Measurements from ENCODE around the gene GBX2.
"Not testable (repeated sequence)": the region's sequence is repeated elsewhere in the genome, so short reads cannot be mapped to it uniquely, and the experiment has no call there.

The GBX2 gene

DNA sequence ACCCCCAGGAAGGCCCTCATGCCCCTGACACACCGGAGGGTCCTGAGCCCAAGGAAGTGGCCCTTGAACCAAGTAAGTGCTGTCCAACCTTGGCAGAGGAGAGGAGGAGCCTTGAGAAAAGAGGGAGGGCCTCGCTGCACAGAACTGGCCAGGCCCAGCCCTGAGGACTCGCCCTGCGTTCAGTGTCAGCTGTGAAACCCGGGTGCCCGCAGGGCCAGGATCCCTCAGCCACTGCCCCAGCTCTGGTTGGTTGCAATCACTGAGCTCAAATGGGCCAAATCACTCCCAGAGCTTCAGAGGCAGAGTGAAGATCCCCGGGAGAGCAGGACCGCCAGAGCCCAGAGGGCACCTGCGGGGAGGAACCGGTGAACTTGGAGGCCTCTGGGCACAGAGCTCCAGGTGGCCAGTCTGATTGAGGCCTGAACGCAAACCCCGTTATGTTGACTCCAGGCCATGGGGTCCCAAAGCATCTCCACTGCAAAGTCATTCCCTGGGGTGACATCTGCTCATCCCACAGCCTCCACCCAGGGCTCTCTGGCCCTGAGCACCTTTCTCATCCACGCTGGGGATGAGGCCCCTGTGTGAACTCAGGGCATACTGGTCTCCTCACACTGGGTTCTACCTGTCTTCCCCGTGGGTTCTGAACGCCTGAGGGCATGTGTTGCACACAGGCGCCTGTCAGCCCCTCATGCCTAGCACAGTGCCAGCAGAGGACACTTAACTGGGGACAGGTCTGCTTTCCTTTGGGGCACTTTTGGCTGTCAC is 11.9 kb downstream of the GBX2 start:
- DNase-seq (ENCODE audit: low spot score): no peak

DNA sequence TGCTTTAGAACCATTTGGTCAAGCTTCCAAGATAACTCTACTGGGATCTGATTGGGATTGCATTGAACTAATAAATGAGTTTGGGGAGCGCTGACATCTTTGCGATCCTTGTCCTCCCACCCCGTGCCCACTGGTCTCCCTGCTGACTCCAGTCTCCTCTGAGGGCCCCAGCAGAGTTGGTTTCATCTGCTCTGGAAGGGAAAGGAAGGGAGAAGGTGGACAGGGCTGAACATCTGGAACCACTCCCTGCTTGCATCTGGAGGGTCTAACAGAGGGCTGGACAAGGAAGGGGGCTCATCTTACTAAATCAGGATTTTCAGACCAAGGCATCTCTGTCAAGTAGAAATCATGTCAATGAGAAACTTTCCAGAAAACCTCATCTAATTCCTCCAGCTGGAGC is 12.8 kb downstream of the GBX2 start:
- no peak for DNase-seq (ENCODE audit: low spot score)

DNA sequence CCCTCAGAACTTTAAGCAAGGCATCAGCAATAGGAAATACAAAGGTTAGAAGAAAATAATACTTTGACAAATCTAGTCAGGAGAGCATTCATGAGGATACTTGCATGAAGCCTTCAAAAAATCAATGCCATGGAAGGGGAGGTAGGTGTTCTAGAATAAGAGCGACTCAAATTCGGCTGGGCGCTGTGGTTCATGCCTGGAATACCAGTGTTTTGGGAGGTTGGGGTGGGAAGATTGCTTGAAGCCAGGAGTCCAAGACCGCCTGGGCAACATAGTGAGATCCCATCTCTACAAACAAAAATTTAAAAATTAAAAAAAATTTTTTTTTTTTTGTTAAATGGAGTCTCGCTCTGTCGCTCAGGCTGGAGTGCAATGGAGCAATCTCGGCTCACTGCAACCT is 21.8 kb downstream of the GBX2 start:
- DNase-seq (ENCODE audit: low spot score): no peak

DNA sequence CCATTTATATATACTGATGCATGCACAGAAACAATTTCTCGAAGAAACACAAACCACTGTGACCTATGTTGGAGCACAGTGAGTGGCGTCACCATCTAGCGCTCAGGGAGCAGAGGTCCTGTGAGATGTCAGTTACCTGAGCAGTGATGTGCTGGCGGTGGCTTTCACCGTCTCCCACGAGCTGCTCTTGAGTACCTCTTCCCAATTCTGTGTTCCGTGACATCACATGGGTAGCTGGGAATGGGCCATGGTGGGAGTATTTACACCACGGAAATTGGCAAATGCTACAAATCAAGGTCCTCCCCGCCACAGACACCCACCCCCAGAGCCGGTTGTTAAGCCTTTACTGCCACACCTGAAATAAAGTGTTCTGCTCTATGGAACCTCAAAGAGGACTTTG is 24.4 kb downstream of the GBX2 start:
- no peak for DNase-seq (ENCODE audit: low spot score)

DNA sequence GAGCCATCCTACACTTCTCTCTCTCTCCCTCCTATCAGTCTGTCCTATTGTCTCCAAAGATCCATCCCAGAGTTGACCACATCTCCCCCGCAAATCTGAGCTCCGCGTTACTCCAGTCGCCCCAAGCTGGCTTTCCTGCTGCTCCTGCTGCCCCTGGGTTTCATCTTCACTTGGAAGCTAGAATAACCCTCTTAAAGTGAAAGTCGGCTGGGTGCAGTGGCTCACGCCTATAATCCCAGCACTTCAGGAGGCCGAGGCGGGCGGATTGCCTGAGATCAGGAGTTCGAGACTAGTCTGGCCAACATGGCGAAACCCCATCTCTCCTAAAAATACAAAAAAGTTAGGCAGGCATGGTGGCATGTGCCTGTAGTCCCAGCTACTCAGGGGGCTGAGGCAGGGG is 26.6 kb downstream of the GBX2 start:
- DNase-seq (ENCODE audit: low spot score): not testable (repeated sequence)

DNA sequence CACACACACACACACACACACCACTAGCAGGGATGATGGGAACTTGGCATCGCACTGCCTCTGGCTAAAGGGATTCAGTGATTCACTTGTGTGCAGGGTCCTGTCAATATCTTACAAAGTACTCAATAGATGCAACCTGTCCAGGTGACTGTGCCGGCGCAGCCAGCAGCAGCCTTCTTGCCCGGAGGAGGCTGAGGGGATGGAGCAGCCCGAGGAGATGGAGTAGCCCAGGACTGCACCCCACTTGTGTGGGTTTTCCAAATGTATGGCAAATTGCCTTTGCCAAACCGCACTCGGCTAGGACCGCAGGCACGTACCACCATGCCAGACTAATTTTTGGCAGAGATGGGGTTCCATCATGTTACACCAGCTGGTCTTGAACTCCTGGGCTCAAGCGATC is 31.1 kb downstream of the GBX2 start:
- no peak for DNase-seq (ENCODE audit: low spot score)

DNA sequence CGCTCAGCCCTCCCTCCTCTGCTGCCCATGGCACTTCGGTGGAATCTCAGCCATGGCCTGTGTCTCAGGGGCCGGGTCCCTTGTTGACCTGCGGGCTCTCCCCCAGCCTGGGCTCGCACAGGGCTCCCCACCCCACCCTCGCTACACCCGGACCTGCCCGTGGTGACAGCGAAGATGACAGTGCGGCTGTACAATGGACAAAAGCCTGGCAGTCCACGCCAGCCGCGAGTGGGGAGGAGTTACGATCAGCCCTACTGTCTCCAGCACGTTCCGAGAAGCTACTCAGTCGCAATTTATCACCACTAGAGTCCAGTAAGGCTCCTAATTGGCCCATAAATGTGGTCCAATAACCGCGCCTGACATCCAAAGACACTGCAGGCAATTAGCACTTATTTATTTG is 31.6 kb downstream of the GBX2 start:
- no peak for DNase-seq (ENCODE audit: low spot score)

DNA sequence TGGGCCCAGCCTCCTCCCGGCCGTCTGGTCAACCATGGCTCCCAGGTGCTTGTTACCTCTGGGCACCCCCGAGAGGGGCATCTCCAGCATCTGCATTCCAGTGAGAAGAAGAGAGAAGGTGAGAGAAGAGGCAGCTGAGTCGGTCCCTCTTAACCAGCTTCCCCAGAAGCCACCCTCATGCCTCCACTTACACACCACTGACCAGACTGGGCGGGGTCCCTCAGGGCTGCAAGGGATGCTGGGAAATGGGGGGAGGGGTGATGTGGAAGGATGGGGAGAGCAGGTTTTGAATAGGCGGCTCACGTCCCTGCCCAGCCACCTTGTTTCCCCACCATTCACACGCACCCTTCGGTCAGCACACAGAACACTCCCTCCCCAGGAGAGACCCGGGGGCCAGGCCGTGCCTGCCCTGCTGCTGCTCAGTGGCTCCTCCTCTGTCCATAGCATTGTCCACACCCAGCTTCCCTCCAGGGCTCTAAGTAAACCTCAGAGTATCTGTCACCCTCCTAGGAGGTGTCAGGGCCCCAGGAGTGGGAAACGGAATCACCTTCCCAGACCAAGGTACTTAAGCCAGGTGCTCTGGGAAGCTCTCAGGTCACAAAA is 34.7 kb downstream of the GBX2 start:
- DNase-seq (ENCODE audit: low spot score): no peak

DNA sequence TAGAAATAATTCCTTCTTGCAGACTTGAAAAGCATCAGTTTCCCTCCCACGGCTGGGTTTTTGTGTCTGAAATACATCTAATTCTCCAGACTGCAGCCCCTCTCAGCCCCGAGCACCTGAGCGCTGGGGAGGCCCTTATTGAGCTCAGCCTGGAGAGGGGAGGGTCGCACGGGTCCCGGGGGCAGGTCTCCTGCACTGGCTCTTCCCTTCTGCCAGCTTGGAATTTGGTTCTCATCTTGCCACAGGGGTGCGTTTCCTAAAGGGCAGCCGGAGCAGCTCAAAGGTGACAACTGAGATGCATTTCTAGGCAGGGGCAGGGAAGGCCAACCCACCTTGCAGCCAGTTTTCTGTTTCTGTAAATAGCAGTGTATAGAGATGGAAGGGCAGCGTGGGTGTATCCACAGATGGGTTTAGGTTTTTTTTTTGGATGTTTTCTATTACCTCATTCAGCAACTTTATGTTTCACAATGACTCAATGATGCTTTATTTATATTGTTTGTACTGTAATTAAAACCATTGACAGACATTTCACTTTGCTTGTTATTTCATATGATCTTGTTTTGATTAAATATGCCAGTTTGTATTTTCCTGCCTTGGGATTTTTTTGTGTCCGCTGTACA is 37.0 kb downstream of the GBX2 start:
- no peak for DNase-seq (ENCODE audit: low spot score)

DNA sequence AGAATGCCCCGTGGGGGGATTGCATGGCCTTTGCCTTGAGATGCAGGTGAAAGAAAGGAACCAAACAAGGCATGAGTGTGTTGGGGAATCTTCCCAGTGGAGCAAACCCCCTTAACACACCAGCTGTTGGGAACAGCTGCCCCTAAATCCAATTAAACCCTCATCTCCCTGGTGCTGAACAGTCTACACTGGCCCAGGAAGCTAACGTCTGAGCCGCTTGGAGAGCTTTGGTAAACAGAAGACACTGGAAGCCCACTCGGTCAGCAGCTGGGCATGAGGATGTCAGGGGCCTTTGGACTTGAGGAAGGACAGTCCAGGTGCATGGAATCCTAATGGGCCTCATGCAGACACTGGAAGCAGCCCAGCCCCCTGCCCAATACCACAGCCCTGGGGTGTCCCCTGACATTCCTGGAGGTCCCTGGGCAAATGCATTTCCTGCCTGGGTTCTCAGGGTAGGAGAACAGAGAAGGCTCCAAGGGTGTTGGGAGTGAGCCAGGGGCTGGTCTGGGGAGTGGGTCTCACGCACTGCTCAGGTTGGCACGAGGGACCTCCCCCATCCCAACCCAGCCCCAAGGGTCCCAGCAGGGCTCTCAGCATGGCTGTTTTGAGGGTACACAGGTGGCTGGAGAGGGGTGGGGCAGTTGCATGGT is 37.7 kb downstream of the GBX2 start:
- DNase-seq (ENCODE audit: low spot score): no peak

DNA sequence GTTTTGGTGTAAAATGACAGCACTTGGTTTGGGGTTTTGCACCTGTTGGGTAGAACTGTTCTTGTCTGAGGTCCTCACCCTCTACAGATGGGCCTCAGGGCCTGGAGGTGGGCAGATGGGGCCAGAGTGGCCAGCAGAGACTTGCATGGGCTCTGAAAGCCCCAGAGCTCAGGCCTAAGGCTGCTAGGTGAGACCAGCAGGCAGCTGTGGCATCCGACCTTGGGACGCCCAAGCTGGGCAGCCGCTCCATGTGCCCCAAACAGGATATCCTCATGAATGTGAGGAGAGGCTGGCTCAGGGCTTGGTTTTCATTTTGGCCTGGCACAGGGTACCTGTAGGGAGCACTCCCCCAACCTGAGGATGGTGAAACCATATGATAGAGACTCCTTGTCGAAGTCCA is 38.3 kb downstream of the GBX2 start:
- no peak for DNase-seq (ENCODE audit: low spot score)

DNA sequence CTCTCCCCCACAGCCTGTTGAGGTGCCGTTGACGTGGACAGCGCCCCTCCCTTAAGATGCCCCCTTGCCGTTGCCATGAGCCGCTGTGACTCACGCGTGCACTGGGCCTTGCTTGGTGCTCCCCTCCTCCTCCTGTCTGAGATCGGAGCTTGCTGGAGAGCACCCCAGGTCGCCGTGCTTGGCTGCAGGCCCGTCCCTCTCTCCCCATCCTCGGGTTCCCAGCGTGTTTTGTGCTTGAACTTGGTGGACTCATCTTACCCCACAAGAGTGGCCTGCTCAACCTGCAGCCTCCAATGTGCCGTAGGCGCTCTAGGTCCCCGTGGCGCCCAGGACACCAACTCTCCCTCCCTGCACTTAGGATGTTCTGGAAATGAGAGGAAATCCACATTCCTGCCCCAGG is 39.9 kb downstream of the GBX2 start:
- DNase-seq (ENCODE audit: low spot score): no peak

DNA sequence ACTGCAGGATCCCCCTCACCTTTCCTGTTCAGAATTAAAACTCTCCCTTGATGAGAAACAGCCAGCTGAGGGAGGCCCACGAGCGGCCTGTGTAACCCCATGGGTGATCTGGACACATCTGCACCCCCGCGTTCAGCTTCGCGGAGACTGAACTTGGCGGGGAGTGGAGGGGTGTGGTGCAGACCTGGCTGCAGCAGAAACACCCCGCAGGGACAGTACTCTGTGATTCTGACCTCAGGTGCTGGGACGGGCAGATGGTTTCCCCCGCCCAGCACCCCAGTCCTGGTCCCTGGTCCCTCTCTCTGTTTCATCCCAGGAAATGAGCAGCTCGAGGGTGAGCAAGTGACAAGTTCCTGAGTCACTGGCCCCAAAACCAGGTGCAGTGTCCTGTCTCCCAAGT is 41.2 kb downstream of the GBX2 start:
- no peak for DNase-seq (ENCODE audit: low spot score)

DNA sequence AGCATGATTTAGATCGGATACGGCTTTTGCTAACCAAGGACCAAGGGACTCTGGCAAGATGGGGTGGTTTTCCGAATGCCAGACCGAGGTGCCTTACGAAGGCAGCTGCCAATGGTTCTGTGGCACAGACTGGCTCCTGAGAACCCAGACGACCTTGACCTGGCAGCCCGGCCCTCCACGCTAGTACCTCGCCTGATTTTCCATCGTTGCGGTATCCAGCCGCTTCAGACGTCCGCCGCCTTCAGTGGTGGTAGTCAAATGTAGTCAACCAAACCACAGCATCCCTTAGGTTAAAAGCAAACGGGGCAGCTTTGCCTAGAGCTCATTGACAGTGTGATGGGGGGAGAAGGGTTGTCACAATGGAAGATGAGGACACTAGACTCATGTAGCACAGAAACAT is 42.6 kb downstream of the GBX2 start:
- DNase-seq (ENCODE audit: low spot score): no peak

DNA sequence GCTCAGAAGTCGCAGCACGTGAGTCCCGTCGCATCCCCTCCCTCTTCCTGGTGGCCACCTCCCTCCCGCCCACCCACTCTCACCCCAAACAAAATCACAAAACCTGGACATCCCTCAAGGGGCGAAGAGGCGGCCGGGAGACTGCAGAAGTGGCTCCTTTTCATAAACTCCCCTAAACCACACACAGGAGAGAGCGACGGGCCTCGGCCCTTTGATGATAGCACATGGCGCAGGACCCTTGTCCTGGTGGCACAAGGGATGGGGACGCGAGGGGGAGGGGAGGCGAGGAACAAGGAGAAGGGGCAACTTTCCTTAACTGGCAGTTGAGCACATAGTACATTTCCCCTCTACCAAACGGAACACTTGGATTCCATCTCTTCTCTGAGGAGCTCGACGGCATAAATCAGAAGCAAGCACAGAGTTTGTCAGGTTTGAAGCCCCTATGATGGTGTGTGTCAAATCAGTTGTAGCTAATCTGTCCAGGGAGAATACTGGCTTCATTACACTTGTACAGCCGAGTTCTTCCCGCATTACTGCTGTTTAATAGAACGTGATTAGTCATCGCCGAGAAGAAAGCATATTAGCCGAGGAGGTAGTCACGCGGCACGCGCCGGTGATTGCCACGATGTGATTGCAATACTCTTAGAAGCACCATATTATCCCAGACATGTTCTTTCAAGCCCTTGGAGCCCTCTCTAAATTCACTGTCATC is 43.8 kb downstream of the GBX2 start:
- DNase-seq (ENCODE audit: low spot score): no peak

DNA sequence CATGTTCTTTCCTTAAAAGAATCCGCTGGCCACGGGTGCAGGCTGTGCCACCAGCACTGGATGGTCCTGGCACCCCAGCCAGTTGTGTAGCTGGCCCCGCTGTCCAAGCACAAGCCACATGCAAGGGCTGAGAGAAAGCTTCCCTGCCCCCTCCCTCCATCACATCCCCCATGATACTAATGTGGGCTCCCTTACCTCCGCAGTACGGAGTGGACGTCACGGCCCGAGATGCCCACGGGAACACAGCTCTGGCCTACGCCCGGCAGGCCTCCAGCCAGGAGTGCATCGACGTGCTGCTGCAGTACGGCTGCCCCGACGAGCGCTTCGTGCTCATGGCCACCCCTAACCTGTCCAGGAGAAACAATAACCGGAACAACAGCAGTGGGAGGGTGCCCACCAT is 44.5 kb downstream of the GBX2 start:
- no peak for DNase-seq (ENCODE audit: low spot score)

DNA sequence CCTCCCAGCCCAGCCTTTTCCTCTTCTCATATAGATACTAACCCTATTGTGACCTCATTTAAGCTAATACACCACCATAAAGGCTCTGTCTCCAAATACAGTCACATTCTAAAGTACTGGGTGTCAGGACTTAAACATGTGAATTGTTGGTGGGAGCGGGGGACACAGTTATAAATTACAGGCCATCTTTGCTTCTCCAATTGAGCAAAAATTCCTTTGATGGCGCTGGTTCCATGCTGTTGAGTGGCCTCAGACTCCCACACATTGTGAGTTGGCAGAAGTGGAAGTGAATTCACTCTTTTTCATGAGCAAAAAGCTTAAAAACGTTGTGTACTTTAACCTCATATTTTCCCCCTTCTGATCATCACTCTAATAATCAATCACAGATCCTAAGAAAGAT is 46.0 kb downstream of the GBX2 start:
- no peak for DNase-seq (ENCODE audit: low spot score)

DNA sequence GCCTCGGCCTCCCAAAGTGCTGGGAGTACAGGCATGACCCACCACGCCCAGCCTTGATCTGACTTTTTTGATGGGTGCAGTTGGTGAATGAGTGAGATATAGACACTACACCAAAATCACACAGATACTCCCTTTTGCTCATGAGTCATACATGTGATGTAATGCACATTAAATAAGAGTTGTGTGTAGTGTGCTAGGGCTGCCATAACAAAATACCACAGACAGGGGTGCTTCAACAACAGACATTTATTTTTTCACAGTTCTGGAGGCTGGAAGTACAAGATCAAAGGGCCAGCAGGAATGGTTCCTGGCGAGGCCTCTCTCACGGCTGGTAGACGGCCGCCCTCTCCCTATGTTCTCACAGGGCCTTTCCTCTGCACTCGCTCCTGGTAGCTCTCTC is 46.6 kb downstream of the GBX2 start:
- DNase-seq (ENCODE audit: low spot score): no peak

DNA sequence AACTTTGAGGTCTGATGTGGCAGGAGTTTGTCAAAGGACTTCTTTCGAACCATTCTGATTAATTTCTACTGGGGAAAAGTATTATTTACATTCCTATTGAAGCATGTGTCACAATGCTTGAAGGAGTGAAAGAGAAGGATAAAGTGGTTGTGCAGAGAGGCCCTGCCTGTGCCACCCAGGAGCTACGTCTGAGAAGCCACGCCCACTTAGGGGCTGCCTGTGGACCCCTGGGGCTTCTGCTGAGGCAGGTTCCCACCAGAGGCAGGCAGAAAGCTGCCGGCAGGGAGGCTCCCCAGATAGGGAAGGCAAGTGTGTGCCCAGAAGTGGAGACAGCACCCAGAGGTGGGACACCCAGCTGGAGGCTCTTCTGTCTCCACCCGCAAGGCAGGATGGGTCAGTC is 47.4 kb downstream of the GBX2 start:
- no peak for DNase-seq (ENCODE audit: low spot score)

DNA sequence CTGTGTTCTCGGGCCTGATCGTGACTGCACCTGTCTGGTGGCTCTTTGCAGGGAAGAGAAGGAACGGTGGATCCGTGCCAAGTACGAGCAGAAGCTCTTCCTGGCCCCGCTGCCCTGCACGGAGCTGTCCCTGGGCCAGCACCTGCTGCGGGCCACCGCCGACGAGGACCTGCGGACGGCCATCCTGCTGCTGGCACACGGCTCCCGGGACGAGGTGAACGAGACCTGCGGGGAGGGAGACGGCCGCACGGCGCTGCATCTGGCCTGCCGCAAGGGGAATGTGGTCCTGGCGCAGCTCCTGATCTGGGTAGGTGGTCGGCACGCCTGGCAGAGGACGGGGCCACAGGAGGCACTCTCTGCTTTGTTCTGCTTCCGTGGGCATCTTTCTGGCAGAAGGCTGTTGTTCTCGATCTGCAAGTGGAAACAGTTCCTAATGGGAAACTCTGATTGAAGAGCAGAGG is 48.0 kb downstream of the GBX2 start:
- DNase-seq (ENCODE audit: low spot score): no peak

DNA sequence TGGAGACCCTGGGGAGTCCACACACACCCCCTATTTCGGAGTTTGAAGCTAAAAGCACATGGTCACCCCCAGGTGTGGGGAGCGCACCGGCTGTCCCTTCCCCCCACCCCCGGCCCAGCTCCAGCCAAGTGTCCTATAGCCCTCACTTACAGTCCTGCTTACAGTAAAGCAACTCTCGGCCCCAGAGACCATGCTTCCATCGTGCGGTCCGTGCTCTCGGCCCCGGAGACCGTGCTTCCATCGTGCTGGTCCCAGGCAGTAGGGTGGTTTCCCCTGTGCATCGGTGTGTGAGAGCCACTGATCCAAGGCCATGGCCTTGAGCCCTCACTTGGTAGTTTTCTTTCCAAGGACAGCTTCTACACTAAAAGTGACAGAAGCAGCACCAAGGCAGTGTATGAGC is 48.7 kb downstream of the GBX2 start:
- no peak for DNase-seq (ENCODE audit: low spot score)

DNA sequence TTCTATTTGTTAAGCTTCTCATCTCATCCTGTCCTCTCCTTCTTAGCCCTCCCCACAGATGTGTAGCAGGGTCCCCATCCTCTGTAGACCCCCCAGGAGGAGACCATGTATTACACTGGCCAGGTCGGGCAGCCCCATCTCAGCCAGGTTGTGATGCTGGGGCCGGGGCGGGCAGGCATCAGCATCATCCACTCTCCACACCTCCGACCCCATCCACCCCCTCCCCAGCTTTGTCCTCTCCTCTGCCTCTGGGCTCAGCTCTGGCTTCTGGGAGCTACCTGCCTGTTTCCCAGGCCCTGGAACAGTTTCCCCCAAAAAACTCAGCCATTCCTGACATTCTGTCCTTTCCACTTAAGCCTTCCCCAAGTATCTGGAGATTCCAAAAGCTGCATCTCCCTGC is 49.2 kb downstream of the GBX2 start:
- no peak for DNase-seq (ENCODE audit: low spot score)
